HG03095 (cell line): Measurements from ENCODE around the gene ASB7.
"Not testable (repeated sequence)": the region's sequence is repeated elsewhere in the genome, so short reads cannot be mapped to it uniquely, and the experiment has no call there.

Experiments used
- ATAC-seq: cut with Tn5 transposase; IDR thresholded peaks from one replicate; pipeline ENCODE4 v1.9.1; 2021; ENCODE audit warnings: moderate library complexity; ENCODE audit not compliant: unreplicated experiment

Gene ASB7

DNA sequence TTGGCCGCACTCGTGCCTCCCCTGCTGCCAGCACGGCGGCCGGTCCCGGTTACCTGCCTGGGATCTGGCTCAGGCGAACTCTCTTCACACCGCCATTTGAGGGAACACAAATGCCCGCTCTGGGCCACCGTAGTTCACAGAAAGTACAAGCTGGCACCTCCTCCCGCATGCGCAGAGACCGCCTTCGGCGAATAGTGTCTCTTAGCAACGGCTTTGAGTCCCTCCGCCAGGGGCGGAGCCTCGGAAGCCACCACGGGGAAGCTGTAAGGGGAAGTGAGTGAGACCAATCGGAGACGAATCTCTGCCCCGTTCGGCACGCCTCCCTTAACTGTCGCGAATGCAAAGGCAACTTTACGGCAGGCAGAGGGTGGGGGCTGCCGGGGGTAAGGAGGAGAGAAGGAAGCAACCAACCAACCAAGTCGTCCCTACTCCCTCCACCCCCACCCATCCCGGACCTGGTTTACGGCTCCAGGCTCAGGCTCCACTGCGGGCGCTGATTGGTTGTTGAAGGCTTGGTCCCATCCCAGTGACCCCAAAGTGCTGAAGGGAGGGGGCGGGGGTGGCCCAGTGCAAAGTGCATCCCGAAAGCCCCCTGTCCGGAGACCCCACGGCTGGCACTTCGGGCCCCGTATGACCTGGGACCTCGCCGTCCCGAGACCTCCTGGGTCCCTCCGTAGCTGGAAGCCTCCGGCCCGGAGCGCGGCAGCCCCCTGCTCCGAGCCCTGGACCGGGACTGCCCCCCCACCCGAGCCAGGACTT is at the start of gene ASB7, which contains the start of gene LINS1:
Gene ASB7 (plus strand): TSS at position 526 of the 759 bp plus-strand sequence. CDS start 9,628 bp downstream, outside the sequence.
Gene LINS1 (minus strand): TSS at position 121 of the 759 bp plus-strand sequence. CDS start 21,342 bp downstream, outside the sequence.
- peak; percentile 87 for ATAC-seq

- ATAC-seq, result no peak
Observed at GRCh38 chr15:100553468-100553867, 48.9 kb upstream of the ASB7 start.

DNA sequence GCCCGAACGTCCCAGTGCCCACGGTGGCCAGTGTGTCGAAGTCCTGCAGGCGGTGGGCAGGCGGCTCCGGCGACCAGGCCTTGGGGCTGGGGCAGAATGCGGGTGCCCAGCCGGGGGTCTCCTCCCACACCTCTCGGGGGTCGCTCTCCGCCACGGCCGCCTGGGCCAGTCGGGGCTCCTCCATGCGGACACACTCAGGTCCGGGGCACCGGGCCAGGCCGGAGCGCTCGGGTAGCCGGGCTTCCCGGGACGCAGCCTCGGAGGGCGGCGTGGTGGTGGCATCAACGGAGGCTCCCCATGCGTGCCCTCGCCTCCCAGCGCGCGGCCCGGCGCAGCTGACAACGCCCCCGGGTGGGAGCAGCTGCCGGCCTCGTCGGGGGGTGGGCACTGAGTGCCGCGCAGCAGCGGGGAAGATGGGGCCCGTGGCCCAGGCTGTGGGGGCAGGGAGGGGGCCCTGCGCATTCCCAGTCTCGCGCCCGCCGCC is 43.6 kb upstream of the ASB7 start:
- no peak for ATAC-seq

DNA sequence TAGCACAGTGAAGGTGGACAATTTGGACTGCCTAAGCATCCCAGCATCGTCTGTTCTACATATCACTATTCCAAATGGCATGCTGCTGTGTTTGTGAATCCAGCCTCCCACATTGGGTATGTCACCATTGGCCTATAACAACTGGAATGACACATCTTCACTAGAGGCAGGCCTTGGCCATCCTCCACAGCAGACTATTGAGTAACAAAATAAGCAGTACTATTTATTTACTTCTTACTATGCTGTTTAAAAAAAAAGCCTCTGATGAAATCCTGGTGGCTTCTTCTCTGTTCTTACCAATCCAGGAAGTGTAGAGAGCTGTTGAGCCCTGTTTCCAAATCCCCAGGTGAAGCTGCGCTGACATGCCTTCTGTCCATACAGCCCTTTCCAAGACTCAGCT is 43.1 kb upstream of the ASB7 start:
- no peak for ATAC-seq

GRCh38 chr15:100560323-100560722 is 42.1 kb upstream of the ASB7 start:
- ATAC-seq, result no peak

DNA sequence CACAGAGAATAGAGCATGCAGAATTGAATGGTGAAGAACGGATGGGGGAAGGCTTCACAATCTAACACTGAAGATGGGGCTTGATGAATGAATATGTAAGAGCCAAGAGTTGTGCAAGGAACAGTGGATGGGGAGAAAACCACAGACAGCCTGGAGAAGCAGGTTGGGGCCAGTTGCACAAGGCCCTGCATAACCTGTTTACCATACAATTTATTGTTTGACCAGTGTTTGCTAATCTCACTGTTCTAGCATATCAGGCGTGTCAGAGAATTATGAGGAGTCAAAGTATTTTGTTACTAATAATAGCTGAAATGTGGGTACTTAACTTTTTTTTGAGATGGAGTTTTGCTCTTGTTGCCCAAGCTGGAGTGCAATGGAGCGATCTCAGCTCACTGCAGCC is 36.8 kb upstream of the ASB7 start:
- no peak for ATAC-seq

GRCh38 chr15:100566850-100567628 is 35.4 kb upstream of the ASB7 start:
- ATAC-seq, result no peak

GRCh38 chr15:100569391-100569790 is 33.0 kb upstream of the ASB7 start:
- no peak for ATAC-seq

- peak; percentile 8 for ATAC-seq
Observed at GRCh38 chr15:100570275-100570674, 32.1 kb upstream of the ASB7 start.

DNA sequence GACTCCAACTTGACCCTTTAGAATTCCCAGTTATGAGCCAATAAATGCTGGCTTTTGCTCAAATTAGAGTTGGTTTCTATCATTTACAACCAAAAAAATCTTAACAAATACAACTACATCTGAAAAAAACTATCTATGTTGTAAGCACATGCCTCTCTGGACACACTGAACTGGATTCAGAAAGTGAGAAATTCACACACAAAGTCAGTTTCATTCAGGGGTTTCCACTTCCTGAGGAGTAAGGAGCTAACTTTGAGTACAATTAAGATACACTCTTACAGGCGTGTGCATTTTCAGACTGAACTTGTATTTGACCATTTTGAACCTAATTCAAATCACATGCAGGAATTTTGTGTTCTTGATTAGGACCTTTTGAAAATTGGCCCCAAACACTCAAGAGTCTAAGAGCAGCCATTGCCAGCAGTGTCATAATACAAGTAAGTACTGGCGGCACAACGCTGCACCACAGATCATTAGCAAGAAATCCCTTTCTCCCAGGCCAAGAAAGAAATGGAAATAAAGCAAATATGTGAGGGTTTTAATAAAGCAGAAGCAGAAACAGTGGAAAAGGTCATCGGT is 31.6 kb upstream of the ASB7 start:
- peak; percentile 92 for ATAC-seq

- ATAC-seq, result no peak
Observed at GRCh38 chr15:100571592-100572167, 30.7 kb upstream of the ASB7 start.

DNA sequence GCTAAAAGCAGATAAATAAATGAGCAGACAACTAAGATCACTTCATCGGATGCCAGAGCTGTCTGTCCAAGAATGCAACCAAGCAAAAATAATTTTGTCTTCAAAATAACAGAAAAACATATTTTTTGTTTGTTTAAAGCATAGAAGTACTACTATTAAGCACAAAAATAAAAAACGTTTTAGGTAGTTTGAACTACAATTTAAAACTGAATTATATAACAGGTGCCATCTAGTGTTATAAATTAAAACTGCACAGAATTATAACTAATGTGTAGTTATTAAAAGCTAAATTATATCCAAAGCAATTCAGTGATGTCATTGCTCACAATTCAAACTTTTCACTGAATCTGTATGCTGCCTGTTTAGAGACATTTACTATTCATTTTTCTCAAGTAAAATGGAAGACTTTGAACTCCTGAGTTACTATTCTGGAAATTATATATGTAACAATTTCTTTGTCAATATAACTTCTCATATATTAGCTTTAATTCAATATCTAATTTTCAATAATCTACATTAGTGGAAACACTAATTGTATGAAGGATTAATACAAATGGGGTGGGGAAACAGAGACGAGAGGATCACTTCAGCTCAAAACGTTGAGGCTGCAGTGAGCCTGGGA is 29.9 kb upstream of the ASB7 start:
- no peak for ATAC-seq

DNA sequence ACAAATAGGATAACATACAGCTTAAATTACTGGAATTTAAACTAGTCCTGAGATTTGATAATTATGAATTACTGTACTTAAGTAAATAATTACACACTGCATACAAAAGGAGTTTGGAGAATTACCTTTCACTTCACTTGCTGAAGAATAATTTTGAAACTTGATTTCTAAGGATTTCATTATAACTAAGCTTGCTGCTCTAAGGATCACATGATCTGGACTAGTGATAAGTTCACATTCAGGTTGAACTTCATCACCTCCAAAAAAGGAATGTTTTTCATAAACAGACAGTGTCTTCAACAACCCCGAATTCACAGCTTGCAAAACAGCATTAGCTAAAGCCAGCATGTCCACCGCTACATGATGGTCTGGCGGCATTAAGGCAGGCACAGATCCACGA is 28.9 kb upstream of the ASB7 start:
- ATAC-seq, result no peak

- no peak for ATAC-seq
Observed at GRCh38 chr15:100580414-100580813, 22.0 kb upstream of the ASB7 start.

DNA sequence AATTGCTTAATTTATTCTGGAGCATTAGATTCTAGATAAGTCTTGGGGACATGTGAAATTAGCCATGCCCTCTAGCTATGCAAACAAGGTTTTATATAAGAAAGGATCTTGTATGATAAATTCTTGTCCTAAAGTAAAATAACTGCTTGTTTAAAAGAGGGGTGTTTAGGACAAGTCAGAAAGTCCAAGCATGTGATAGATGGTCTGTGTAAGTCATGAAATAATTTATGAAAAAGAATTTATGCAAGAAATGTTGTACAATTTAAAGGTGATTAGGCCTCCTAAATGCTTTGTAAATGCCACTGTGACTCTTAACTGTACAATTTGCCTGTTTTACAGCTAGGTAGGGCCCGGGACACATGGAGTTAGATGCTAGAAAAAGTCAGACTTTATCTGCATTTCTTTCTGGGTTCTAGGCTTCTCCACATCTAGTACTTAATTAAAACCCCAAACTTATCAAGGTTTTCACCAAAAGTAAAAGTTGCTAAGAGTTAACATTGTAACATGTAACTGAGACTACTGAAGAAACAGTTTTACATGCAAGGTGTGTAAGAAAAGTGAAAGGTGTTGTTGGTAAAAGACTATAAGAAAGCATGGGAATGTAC is 13.6 kb upstream of the ASB7 start:
- no peak for ATAC-seq

DNA sequence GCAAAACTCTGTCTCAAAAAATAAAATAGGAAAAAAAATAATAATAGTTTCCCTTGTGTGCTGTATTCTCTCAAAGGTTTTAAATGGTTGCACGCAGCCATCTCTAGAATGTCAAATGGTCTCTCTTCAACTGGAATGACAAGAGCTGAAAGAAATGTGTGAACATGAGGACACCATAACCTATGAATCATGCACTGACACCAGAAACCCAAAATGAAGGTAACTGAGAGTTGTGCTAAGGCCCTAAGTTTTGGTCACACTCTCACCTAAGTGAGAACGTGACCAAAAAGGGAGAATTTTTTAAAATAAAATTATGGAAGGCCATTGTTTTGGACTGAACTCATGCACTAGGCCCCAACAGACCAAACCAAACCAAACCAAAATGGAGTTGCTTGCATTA is 11.2 kb upstream of the ASB7 start:
- not testable (repeated sequence) for ATAC-seq

DNA sequence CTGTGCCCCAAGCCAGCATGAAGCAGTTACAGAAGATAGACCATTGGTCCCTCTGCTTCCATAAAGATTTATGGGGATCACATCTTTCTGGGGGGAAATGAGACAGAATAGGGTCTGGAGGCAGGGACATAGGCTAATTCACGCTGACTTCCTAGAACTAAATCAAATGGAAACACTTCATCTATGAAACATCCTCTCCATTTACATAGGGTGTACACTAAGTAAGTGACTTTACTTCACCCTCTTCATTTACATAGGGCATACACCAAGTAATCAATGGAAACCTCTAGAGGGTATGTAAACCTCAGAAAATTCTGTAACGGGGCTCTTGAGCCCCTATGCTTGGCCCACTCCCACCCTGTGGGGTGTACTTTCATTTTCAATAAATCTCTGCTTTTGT is 10.6 kb upstream of the ASB7 start:
- ATAC-seq, result no peak

DNA sequence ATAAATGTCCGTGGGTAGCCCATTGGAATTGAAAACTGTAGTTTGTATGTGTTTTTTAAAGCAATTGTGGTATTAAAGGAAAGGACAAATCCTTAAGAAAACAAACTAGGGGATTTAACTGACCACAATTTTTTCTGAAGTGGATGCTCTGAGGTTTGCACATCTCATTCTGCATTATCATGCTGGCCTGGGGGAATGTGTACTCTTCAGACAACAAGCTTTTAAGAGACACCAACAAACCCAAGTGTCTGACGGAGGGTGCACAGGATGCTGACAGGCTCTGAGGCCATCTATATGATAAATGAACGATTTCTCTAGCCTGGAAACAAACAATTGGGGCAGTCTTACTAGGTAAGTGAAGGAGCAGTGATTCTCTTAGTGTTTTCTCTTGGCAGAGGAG is 9.5 kb upstream of the ASB7 start:
- no peak for ATAC-seq

- ATAC-seq, result no peak
Observed at GRCh38 chr15:100593431-100593830, 9.0 kb upstream of the ASB7 start.

DNA sequence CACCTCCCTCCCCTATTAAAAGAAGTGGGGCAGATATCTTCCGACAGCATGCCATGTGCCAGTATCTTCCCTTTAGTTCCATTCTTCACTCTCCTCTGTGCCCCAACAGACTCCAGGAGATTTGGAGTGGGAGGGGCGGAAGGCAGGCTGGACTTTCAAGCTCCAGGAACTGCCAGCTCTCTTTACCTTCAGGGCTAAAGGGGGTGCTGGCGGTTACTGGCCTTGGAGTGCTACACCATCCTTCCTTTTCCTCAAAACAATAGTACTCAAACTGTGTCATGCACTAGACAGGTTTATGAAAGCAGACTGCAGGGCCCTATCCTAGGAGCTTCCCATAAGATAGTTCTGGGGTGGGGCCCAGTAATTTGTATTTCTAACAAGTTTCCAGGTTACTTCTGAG is 6.4 kb upstream of the ASB7 start:
- no peak for ATAC-seq
